DOHH2 (cell line): Measurements from ENCODE around the gene STAT5A.

ENCODE experiments used
- H3F3A ChIP-seq: fragments of 200-600 bp; sonication (generic), shearing (Covaris generic); 2 replicates; pipeline ENCODE4 v1.6.0; 2016; ENCODE audit warnings: antibody characterized with exemption, mild to moderate bottlenecking; ENCODE audit not compliant: control insufficient read depth, insufficient read depth
- H3K27ac ChIP-seq: fragments of 200-600 bp; sonication (generic); 2 replicates; pipeline ENCODE4 v1.5.1; 2014; ENCODE audit warnings: low read depth, mild to moderate bottlenecking, low read length, moderate library complexity
- H3K27me3 ChIP-seq: fragments of 200-600 bp; sonication (generic); 2 replicates; pipeline ENCODE4 v1.6.1; 2014; ENCODE audit warnings: mild to moderate bottlenecking, low read length, mixed read lengths; ENCODE audit not compliant: control insufficient read depth
- H3K36me3 ChIP-seq: fragments of 200-600 bp; sonication (generic); 2 replicates; pipeline ENCODE4 v1.6.1; 2014; ENCODE audit warnings: mild to moderate bottlenecking, low read length, moderate library complexity, mixed read lengths; ENCODE audit not compliant: control insufficient read depth
- H3K4me1 ChIP-seq: fragments of 200-600 bp; sonication (generic); 2 replicates; pipeline ENCODE4 v1.6.1; 2014; ENCODE audit warnings: mild to moderate bottlenecking, low read length, mixed read lengths; ENCODE audit not compliant: control insufficient read depth
- H3K4me2 ChIP-seq: fragments of 200-600 bp; sonication (generic); 2 replicates; pipeline ENCODE4 v1.6.0; 2014; ENCODE audit warnings: mild to moderate bottlenecking, low read length, moderate library complexity
- H3K4me3 ChIP-seq: fragments of 200-600 bp; sonication (generic); 2 replicates; pipeline ENCODE4 v1.5.1; 2014; ENCODE audit warnings: mild to moderate bottlenecking, low read length, mixed read lengths
- H3K79me2 ChIP-seq: fragments of 200-600 bp; sonication (generic); 2 replicates; pipeline ENCODE4 v1.6.1; 2014; ENCODE audit warnings: mild to moderate bottlenecking, low read length, mixed read lengths; ENCODE audit not compliant: control insufficient read depth
- H3K9me2 ChIP-seq: fragments of 200-600 bp; sonication (generic); replicated peaks from 2 replicates; pipeline ENCODE4 v1.6.1; 2014; ENCODE audit warnings: mild to moderate bottlenecking, low read length, mixed read lengths; ENCODE audit not compliant: control insufficient read depth
- H3K9me3 ChIP-seq: fragments of 200-600 bp; sonication (generic); 2 replicates; pipeline ENCODE4 v1.6.1; 2014; ENCODE audit warnings: antibody characterized with exemption, low read length, mixed read lengths; ENCODE audit not compliant: control insufficient read depth, insufficient read depth
- H4K20me1 ChIP-seq: fragments of 200-600 bp; sonication (generic); 2 replicates; pipeline ENCODE4 v1.6.0; 2014; ENCODE audit warnings: low read depth, mild to moderate bottlenecking, antibody characterized with exemption, low read length, moderate library complexity; ENCODE audit not compliant: control insufficient read depth, insufficient read depth
- CTCF ChIP-seq: fragments of 200-600 bp; sonication (generic); IDR thresholded peaks from one replicate; pipeline ENCODE4 v1.5.1; 2014; ENCODE audit warnings: antibody characterized with exemption, mild to moderate bottlenecking, low read depth, low read length; ENCODE audit not compliant: poor library complexity, severe bottlenecking
- EZH2phosphoT487 ChIP-seq: fragments of 200-600 bp; sonication (generic); IDR thresholded peaks from 2 replicates; pipeline ENCODE4 v1.6.1; 2017; ENCODE audit warnings: borderline replicate concordance, mild to moderate bottlenecking, antibody characterized with exemption, low read length, moderate library complexity, mixed read lengths

STAT5A gene

GRCh38 chr17:42321555-42321954 lies 33.3 kb downstream of the STAT5A start:
- Histone ChIP-seq H3K9me2 (no peaks in the 10 kb centered on the region), H3K4me1 (peaks cover 40% of the 10 kb centered on the region), H3K27ac (no peak overlapping the region), H4K20me1 (no peaks in the 10 kb centered on the region), H3K9me3 (no peaks in the 10 kb centered on the region), H3K4me2 (no peak overlapping the region), H3K79me2 (no peaks in the 10 kb centered on the region), H3K4me3 (no peak overlapping the region), H3K27me3 (no peaks in the 10 kb centered on the region), H3F3A (peaks cover 9% of the 10 kb centered on the region), H3K36me3 (no peaks in the 10 kb centered on the region)
- no peak for TF ChIP-seq EZH2phosphoT487
- no peak for TF ChIP-seq CTCF

GRCh38 chr17:42322382-42323267 lies 34.3 kb downstream of the STAT5A start:
- Histone ChIP-seq H3K4me3 (no peak overlapping the region), H4K20me1 (no peaks in the 10 kb centered on the region), H3F3A (peaks cover 4% of the 10 kb centered on the region; the same call in 1 of the 2 replicates), H3K36me3 (no peaks in the 10 kb centered on the region), H3K79me2 (no peaks in the 10 kb centered on the region), H3K9me2 (no peaks in the 10 kb centered on the region), H3K4me1 (peaks cover 30% of the 10 kb centered on the region), H3K4me2 (0 out of 2 replicates have a peak overlapping the region, but pooled peaks have one; percentile 8), H3K27me3 (no peaks in the 10 kb centered on the region), H3K9me3 (no peaks in the 10 kb centered on the region), H3K27ac (no peak overlapping the region)
- TF ChIP-seq EZH2phosphoT487 (no peak), CTCF (peak; percentile 99)

- H3K9me3 ChIP-seq, result no peaks in the 10 kb centered on the region
- H3K9me2 ChIP-seq, result no peaks in the 10 kb centered on the region
- TF ChIP-seq CTCF (no peak), EZH2phosphoT487 (no peak)
- H3F3A ChIP-seq, result peaks cover 4% of the 10 kb centered on the region; the same call in 1 of the 2 replicates
- H4K20me1 ChIP-seq, result no peaks in the 10 kb centered on the region
- no peaks in the 10 kb centered on the region for H3K79me2 ChIP-seq
- no peak overlapping the region for H3K4me3 ChIP-seq
- no peak overlapping the region for H3K27ac ChIP-seq
- peaks cover 30% of the 10 kb centered on the region for H3K4me1 ChIP-seq
- no peaks in the 10 kb centered on the region for H3K27me3 ChIP-seq
- H3K36me3 ChIP-seq, result no peaks in the 10 kb centered on the region
- no peak overlapping the region for H3K4me2 ChIP-seq
These were observed 35.0 kb downstream of the STAT5A start for GRCh38 chr17:42323268-42323773.
